ENCODE results near the gene RUNX2. TPM values are rescaled to one million over a fixed set of nuclear protein-coding genes. Genes with fewer than 3 reads are reported as not detected.
"Not testable (repeated sequence)": the region's sequence is repeated elsewhere in the genome, so short reads cannot be mapped to it uniquely, and the experiment has no call there.

Gene RUNX2
- polyA plus RNA-seq (ENCODE audit: insufficient read length): 2.5 TPM
- long read RNA-seq, donor 1, full-length matches to known transcripts: 1 of 1 reads
- long read RNA-seq, donor 1, partial matches to known transcripts: 0 of 1 reads
- long read RNA-seq, donor 1, other reads (novel, unspliced or antisense): 0 of 1 reads
- long read RNA-seq, donor 2: 0 reads
- long read RNA-seq, donor 3, partial matches to known transcripts: 0 of 1 reads
- long read RNA-seq, donor 3, other reads (novel, unspliced or antisense): 0 of 1 reads
- long read RNA-seq, donor 4: 0 reads
- long read RNA-seq, donor 5, full-length matches to known transcripts: 1 of 1 reads
- long read RNA-seq, donor 5, partial matches to known transcripts: 0 of 1 reads
- long read RNA-seq, donor 5, other reads (novel, unspliced or antisense): 0 of 1 reads
- long read RNA-seq, donor 6: 0 reads
- long read RNA-seq, donor 7: 0 reads
- long read RNA-seq, donor 8: 0 reads

DNA sequence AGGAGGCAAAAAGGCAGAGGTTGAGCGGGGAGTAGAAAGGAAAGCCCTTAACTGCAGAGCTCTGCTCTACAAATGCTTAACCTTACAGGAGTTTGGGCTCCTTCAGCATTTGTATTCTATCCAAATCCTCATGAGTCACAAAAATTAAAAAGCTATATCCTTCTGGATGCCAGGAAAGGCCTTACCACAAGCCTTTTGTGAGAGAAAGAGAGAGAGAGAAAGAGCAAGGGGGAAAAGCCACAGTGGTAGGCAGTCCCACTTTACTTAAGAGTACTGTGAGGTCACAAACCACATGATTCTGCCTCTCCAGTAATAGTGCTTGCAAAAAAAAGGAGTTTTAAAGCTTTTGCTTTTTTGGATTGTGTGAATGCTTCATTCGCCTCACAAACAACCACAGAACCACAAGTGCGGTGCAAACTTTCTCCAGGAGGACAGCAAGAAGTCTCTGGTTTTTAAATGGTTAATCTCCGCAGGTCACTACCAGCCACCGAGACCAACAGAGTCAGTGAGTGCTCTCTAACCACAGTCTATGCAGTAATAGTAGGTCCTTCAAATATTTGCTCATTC lies at the start of gene RUNX2:
Gene RUNX2, plus strand, starts transcription at position 375 of the 567 bp plus-strand sequence. CDS start 397 bp downstream, outside the sequence.
- no peak for DNase-seq

DNA sequence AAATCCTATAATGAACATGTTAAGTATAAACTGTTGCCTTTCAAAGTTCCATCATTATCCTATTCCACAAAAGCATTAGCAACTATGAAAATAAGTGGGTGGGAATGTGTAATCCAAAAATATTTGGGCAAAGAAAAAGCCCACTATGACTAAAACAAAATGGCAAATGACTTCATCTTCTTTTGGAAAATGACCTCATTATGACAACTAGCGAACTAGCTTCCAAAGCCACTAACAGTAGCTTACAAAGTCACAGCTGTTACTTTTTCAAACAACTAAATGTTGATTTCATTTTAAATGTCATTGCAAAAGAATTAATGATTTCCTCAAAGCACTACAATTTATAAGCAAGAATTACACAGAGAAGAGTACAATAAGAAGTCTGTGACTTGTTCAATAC lies 49.8 kb upstream of the RUNX2 start:
- DNase-seq: no peak

DNA sequence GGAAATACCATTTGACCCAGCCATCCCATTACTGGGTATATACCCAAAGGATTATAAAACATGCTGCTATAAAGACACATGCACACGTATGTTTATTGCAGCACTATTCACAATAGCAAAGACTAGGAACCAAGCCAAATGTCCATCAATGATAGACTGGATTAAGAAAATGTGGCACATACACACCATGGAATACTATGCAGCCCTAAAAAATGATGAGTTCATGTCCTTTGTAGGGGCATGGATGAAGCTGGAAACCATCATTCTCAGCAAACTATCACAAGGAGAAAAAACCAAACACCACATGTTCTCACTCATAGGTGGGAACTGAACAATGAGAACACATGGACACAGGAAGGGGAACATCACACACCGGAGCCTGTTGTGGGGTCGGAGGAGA lies 41.4 kb upstream of the RUNX2 start:
- DNase-seq: not testable (repeated sequence)

DNA sequence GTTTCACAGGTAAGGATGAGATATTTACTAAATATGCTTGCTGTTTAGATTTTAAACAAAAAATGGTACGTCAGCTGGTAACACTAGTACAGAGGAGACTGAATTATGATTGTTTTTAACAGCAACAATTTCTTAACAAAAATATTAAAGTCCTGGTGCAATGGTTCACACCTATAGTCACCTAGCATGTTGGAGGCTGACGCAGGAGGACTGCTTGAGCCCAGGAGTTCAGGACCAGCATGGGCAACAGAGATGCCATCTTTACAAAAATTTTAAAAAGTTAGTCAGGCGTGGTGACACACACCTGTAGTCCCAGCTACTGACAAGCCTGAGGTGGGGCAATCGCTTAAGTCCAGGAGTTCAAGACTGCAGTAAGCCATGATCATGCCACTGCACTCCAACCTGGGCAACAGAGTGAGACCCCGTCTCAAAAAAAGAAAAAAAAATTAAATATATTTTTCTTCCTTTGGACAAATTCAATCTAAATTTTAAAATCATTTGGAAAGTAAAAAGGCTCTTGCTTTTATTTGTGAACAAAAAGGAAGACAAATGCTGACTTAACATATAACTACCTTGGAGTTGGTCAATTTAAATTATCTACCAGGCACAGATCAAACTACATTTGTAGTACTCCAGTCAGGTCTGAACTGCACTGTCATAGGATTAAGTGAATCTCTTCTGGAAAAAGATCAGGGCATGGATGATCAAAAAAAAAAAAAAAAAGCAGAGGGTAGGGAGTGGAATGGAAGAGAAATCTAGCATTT lies 38.2 kb upstream of the RUNX2 start:
- no peak for DNase-seq

DNA sequence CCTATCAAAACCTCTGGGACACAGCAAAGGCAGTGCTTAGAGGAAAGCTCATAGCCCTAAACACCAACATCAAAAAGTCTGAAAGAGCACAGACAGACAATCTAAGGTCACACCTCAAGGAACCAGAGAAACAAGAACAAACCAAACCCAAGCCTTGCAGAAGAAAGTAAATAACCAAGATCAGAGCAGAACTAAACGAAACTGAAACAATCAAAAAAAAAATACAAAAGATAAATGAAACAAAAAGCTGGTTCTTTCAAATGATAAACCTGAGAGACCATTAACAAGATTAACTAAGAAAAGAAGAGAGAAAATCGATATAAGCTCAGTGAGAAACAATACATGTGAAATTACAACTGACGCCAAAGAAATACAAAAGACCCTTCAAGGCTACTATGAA lies 34.8 kb upstream of the RUNX2 start:
- no peak for DNase-seq

DNA sequence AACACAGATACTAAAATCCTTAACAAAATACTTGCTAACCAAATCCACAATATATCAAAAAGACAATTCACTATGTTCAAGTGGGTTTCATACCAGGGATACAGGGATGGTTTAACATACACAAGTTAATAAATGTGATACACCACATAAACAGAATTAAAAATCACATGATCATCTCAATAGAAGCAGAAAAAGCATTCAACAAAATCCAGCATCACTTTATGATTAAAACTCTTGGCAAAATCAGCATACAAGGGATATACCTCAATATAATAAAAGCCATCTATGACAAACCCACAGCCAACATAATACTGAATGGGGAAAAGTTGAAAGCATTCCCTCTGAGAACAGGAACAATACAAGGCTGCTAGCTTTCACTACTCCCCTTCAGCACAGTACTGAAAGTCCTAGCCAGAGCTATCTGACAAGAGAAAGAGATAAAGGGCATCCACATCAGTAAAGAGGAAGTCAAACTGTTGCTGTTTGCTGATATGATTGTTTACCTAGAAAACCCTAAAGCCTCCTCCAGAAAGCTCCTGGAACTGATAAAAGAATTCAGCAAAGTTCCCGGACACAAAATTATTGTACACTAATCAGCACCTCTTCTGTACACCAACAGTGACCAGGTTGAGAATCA lies 33.9 kb upstream of the RUNX2 start:
- DNase-seq: not testable (repeated sequence)

DNA sequence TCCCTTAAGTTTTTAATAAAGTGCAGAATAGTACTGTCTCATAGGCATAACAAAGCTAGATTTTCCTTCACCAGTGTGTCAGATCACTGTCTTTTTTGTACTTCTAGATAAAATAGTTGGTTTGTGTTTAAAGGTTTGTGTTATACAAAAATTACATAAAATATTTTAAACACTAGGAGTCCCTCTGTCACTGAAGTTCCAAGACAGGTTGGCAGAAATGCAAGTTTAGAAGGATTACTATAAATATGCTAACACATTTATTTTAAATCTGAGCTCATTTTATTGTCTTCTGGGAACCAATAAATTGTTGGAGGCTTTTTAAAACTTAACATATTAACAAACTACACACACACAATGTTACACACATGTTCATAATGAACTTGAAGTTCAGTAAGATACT lies 30.8 kb upstream of the RUNX2 start:
- DNase-seq: no peak

DNA sequence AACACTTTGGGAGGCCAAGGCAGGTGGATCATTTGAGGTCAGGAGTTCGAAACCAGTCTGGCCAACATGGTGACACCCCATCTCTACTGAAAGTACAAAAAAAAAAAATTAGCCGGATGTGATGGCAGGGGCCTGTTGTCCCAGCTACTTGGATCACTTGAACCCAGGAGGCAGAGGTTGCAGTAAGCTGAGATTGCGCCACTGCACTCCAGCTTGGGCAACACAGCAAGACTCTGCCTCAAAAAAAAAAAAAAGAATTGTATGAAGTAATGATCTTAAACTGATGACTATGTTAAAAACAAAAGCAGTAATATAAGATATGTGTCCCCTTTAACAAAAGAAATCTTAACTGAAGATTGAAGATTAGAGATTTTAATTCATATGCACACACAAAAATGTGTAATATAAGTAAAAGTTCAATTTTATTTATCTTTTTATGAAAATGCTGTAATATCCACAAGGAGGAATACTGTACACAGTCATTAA lies 29.0 kb upstream of the RUNX2 start:
- no peak for DNase-seq

DNA sequence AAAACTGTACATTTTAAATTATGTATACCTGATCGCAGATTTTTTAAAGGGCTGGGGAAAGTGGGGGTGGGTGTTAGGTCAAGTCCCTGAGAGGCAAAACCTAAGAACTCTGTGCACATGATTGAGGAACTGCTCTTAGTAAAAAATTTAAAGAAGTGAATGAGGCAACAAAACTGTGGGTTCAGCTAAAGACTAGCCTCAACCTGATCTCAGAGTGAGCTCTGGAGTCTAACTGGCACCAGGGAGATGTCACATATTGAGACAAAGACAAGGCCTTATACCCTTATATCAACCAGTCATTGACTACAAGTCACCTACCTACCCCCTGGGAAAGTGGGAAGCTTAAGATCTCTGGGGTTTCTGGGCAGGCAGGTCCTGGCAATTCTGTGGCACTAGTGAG lies 27.4 kb upstream of the RUNX2 start:
- no peak for DNase-seq

DNA sequence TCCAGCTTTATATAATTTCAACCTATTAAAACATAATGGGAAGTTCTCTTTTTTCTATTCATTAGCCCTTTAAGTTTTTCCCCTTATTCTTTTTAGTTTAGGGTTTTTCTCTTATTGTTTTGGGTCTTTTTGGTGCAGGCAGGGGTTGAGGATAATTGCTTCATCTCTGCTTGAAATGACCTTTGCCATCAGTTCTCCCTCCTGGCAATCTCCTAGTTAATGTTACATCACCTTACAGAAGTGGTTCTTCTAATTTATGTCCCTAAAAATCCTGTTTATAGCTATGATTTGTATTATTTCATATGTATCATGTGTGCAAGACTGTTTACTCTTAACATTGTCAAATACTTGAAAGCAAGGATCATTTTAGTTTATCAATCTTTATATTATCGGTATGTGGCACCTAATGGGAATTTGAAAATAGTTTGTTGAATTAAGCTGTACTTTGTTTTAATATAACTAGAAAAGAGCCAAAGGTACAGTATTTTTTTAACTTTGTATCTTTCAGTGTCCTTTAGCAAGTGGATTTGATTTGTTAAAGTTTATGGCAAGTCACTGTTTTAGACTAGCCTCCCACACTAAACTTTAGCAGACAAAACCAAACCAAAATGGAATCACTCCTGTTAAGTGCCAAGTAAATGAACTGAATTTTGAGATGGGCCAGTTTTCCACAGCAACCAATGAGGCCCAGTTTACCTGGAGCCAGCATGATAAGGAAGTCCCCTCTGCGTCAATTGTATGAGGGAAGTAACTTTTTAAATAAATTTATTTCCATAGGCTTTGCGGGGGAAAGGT lies 26.6 kb upstream of the RUNX2 start:
- DNase-seq: no peak

DNA sequence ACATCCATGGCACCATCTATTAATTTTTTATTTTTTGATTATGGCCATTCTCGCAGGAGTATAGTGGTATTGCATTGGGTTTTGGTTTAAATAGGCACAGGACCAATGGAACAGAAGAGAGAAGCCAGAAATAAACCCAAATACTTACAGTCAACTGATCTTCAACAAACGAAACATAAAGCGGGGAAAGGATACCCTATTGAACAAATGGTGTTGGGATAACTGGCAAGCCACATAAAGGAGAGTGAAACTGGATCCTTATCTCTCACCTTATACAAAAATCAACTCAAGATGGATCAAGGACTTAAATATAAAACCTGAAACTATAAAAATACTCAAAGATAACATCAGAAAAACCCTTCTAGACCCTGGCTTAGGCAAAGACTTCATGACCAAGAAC lies 25.3 kb upstream of the RUNX2 start:
- no peak for DNase-seq

DNA sequence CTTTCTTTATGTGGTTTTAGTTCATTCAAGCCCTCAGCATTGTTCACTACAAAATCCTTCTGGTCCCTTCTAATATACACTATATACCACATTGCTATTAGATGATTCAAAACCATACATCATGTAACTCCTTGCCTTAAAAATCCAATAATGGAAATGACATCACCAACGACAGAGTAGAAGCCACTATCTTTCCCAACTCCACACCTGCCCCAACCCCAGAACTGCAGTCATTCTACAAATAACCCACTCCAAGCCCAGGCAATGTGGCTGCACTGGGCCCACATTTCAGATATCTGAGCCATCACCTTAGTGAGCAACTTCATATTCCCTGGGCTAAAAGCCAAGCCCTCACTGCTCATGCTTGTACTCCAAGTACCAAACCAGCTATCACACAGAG lies 22.6 kb upstream of the RUNX2 start:
- no peak for DNase-seq

DNA sequence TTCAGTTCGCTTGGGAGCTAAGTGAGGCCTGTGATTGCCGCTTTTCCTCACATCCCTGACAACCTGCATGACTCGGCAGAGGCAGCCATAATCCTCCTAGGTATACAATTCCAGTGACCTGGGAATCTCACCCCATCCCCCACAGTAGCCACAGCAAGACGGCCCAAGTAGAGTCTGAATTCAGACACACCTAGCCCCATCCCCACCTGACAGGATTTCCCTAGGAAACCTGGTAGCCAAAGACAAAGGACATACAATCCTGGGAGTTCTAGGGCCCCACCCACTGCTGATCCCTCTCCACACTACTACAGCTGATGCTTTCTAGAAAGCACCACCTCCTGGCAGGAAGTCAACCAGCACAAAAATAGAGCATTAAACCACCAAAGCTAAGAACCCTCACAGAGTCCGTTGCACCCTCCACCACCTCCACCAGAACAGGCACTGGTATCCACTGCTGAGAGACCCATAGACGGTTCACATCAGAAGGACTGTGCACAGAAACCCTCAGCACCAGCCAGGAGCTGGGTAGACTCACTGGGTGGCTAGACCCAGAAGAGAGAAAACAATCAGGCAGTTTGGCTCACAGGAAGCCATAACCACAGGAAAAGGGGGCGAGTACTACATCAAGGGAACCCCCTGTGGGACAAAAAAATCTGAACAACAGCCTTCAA lies 17.9 kb upstream of the RUNX2 start:
- DNase-seq: no peak

DNA sequence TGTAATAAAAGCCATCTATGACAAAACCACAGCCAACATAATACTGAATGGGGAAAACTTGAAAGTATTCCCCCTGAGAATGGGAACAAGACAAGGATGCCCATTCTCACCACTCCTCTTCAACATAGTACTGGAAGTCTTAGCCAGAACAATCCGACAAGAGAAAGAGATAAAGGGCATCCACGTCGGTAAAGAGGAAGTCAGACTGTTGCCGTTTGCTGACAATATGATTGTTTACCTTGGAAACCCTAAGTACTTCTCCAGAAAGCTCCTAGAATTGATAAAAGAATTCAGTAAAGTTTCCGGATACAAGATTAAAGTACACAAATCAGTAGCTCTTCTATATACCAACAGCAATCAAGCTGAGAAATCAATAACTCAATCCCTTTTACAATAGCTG lies 14.0 kb upstream of the RUNX2 start:
- no peak for DNase-seq

DNA sequence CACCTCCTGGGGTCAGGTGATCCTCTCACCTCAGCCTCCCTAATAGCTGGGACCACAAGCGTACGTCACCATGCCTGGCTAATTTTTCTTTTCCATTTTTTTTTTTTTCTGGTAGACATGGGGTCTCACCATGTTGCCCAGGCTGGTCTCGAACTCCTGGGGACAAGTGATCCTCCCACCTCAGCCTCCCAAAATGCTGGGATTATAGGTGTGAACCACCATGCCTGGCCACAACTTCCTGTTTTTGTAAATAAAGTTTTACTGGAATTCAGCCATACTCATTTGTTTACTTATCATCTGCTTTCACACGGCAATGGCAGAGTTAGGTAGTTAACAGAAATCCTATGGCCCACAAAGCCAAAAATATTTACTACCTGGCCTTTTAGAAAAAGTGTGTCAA lies 7.8 kb upstream of the RUNX2 start:
- DNase-seq: no peak

DNA sequence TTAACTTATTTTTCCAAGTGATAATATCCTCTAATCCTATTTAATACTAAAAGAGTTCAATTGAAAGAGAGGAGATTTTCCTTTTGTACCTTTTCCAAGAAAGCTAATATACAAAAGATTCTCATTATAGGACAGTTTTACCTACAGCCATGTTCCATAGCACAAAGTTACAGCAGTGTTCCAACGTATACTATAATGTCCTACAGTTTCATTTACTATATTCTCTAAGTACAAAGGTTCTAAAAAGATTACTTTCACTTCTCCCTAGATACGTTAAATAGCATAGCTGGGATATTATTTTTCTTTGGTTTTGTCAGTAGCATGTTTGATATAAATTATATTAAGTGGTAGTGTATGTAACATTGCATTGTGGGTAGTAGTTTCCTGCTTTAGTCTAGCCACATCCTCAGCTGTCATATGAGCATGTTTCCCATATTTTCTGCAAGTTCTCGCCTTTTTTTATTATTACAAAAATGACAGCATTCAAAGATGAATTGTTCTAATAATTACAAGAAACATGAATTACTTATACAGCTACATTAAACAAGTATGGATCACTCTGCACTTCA lies 4.4 kb upstream of the RUNX2 start:
- no peak for DNase-seq

DNA sequence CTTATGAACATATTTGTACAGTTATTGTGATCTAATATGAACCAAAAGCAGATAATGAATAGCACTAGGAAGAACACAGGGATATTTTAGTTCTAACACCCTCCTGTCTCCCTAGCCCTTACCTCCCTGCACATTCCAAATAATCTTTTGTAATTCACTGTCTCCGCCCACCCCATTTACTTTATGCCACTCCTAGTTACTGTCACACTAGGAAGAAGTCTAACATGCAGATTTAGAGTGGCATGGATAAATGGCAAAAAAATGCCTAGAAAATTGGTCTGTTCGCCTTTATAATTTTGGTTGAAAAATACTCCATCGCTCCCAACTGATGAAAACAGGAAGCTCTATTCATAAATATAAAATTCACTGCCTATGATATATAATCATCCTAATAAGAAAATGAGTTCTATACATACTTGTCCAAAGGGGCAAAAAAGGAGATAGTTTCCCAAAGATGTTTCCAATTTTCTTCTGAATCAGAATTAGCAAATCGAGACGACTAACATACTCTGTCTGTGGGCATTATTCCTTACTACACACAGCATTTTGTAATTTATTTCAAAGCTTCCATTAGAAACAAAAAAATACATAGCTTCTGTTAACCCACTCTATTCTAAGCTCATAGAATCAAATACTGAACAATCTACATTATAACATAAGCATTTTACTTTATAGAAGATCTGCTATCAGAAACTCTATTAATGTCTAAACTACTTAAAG lies 1.3 kb upstream of the RUNX2 start:
- no peak for DNase-seq

DNA sequence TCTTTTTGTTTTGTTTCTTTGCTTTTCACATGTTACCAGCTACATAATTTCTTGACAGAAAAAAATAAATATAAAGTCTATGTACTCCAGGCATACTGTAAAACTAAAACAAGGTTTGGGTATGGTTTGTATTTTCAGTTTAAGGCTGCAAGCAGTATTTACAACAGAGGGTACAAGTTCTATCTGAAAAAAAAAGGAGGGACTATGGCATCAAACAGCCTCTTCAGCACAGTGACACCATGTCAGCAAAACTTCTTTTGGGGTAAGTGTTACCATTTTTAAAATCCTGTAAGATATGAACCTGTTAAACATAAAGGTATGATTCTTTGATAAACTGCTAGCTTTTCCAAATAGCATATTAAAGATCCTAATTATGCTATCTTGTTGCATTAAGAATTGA lies 393 bp downstream of the RUNX2 start:
- DNase-seq: no peak

DNA sequence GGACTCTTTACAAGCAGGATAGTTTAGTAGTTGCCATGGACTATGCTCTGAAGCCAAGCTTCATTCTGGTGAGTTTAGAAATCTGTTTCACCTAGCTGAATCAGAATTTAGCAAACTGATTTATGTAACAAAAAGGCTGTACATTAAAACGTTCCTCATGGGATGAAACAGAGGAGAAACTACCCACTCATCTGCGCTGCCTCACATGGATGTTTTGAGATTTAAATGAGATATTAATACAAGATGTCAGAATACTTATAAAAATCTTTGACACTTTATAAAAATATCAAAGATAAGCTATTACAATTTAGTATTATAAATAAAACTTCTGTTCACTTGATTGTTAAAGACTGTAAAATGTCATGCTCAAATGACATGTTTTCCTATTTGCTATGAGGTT lies 16.8 kb downstream of the RUNX2 start:
- DNase-seq: no peak

DNA sequence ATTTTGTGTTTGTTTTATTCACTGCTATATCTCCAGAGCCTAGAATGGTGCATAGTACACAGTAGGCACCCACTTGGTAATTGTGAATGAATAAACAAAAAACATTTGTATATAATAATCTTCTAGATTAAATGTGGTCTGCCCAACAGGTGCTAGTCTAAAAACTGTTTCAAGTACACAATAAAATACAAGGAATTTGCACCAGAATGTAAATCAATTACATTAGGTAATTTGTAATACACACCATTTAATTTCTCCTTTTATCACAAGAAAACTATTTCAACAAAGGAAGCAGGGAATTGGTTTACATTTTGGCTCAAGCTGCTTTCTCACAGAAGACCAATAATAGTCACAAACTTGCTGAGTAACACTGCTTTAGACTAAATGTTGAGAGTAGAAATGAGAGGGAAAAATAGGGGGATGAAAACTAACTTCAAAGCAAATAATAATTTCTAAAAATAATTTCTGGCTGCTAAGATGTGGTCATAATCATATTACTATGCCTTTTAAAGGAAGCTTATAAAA lies 22.1 kb downstream of the RUNX2 start:
- DNase-seq: no peak
